ENCODE data around the gene MINDY4.

DNA sequence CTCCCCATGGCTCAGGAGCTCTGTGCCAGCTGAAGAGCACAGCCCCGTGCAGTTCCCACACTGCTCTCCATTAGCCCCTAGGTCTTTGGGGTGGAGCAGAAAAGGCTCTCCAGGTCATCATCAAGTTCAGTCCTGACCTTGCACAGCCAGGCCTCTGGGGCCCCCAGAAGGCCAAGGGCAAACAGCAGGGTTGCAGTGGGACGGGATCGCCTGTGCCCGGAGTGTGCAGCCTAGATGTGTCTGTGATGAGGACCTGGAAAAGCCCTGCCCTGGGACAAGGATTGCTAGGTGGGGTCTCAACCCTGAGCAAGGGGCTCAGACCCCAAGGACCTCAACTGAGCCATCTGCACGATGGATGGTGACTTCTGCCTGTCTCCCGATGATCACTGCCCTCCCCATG is 18.7 kb upstream of the MINDY4 start:
- TF ChIP-seq, protein P1, sequence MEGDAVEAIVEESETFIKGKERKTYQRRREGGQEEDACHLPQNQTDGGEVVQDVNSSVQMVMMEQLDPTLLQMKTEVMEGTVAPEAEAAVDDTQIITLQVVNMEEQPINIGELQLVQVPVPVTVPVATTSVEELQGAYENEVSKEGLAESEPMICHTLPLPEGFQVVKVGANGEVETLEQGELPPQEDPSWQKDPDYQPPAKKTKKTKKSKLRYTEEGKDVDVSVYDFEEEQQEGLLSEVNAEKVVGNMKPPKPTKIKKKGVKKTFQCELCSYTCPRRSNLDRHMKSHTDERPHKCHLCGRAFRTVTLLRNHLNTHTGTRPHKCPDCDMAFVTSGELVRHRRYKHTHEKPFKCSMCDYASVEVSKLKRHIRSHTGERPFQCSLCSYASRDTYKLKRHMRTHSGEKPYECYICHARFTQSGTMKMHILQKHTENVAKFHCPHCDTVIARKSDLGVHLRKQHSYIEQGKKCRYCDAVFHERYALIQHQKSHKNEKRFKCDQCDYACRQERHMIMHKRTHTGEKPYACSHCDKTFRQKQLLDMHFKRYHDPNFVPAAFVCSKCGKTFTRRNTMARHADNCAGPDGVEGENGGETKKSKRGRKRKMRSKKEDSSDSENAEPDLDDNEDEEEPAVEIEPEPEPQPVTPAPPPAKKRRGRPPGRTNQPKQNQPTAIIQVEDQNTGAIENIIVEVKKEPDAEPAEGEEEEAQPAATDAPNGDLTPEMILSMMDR (IDR thresholded peaks at IDR 0.05) = no peak
- no peak for TF ChIP-seq EP300 (IDR thresholded peaks at IDR 0.05)
